ENCODE measurements around the gene ZNF155. TPM values are rescaled to one million over a fixed set of nuclear protein-coding genes. Genes with fewer than 3 reads are reported as not detected.

ZNF155 gene
- total RNA-seq, 1 donor from 2014 or later = 13.8 TPM

GRCh38 chr19:44005973-44006372, 22.0 kb downstream of the ZNF155 start:
- Mint-ChIP-seq H3K36me3 (ENCODE audit: insufficient read depth) (peaks cover 53% of the 10 kb centered on the region), H3K9me3 (ENCODE audit: low read depth) (peaks cover 43% of the 10 kb centered on the region)

GRCh38 chr19:44007473-44007872, 23.5 kb downstream of the ZNF155 start:
- peaks cover 64% of the 10 kb centered on the region for H3K36me3 Mint-ChIP-seq (ENCODE audit: insufficient read depth)
- H3K4me3 Mint-ChIP-seq (ENCODE audit: low read depth) = no peak overlapping the region

More at GRCh38 chr19:44005973-44006372, 22.0 kb downstream of the ZNF155 start:
- Mint-ChIP-seq H3K4me3 (ENCODE audit: low read depth) (no peak overlapping the region), H3K27ac (no peak overlapping the region), H3K4me1 (ENCODE audit: low read depth) (peaks cover 14% of the 10 kb centered on the region), H3K27me3 (peaks cover 3% of the 10 kb centered on the region)
- no peak for DNase-seq (ENCODE audit: low spot score, unreplicated experiment)
- no peak for TF ChIP-seq CTCF (IDR thresholded peaks at IDR 0.05; ENCODE audit: unreplicated experiment)

GRCh38 chr19:44010468-44010867, 26.5 kb downstream of the ZNF155 start:
- no peak overlapping the region for H3K4me3 Mint-ChIP-seq (ENCODE audit: low read depth)
- DNase-seq (ENCODE audit: low spot score, unreplicated experiment) = no peak
- H3K27ac Mint-ChIP-seq = no peak overlapping the region
- H3K4me1 Mint-ChIP-seq (ENCODE audit: low read depth) = no peaks in the 10 kb centered on the region
- H3K27me3 Mint-ChIP-seq = no peaks in the 10 kb centered on the region
- TF ChIP-seq CTCF (IDR thresholded peaks at IDR 0.05; ENCODE audit: unreplicated experiment) = no peak
- H3K36me3 Mint-ChIP-seq (ENCODE audit: insufficient read depth) = peaks cover 72% of the 10 kb centered on the region
- H3K9me3 Mint-ChIP-seq (ENCODE audit: low read depth) = peaks cover 71% of the 10 kb centered on the region

More at GRCh38 chr19:44007473-44007872, 23.5 kb downstream of the ZNF155 start:
- H3K27ac Mint-ChIP-seq = no peak overlapping the region
- TF ChIP-seq CTCF (IDR thresholded peaks at IDR 0.05; ENCODE audit: unreplicated experiment) = no peak
- peaks cover 52% of the 10 kb centered on the region for H3K9me3 Mint-ChIP-seq (ENCODE audit: low read depth)
- DNase-seq (ENCODE audit: low spot score, unreplicated experiment) = no peak
- no peaks in the 10 kb centered on the region for H3K27me3 Mint-ChIP-seq
- H3K4me1 Mint-ChIP-seq (ENCODE audit: low read depth) = peaks cover 7% of the 10 kb centered on the region

- H3K4me3 Mint-ChIP-seq (ENCODE audit: low read depth) = no peak overlapping the region
- H3K9me3 Mint-ChIP-seq (ENCODE audit: low read depth) = peaks cover 12% of the 10 kb centered on the region
- TF ChIP-seq CTCF (IDR thresholded peaks at IDR 0.05; ENCODE audit: unreplicated experiment) = no peak
- DNase-seq (ENCODE audit: low spot score, unreplicated experiment) = no peak
- H3K4me1 Mint-ChIP-seq (ENCODE audit: low read depth) = no peaks in the 10 kb centered on the region
- no peak overlapping the region for H3K27ac Mint-ChIP-seq
- peaks cover 29% of the 10 kb centered on the region for H3K27me3 Mint-ChIP-seq
- no peaks in the 10 kb centered on the region for H3K36me3 Mint-ChIP-seq (ENCODE audit: insufficient read depth)
These were observed 35.5 kb downstream of the ZNF155 start for GRCh38 chr19:44019498-44019897.

- Mint-ChIP-seq H3K4me3 (ENCODE audit: low read depth) (no peak overlapping the region), H3K27ac (no peak overlapping the region), H3K4me1 (ENCODE audit: low read depth) (peaks cover 12% of the 10 kb centered on the region), H3K9me3 (ENCODE audit: low read depth) (peaks cover 4% of the 10 kb centered on the region), H3K36me3 (ENCODE audit: insufficient read depth) (peaks cover 5% of the 10 kb centered on the region), H3K27me3 (peaks cover 29% of the 10 kb centered on the region)
- DNase-seq (ENCODE audit: low spot score, unreplicated experiment) = no peak
- no peak for TF ChIP-seq CTCF (IDR thresholded peaks at IDR 0.05; ENCODE audit: unreplicated experiment)
These were observed 37.2 kb downstream of the ZNF155 start for GRCh38 chr19:44021221-44021620.

All from progenitor cell of endocrine pancreas (in vitro differentiated cells).